ENCODE data around the gene COG1. TPM values are rescaled to one million over a fixed set of nuclear protein-coding genes. Genes with fewer than 3 reads are reported as not detected.
A peak's percentile ranks its signal among the peaks of the same experiment; 100 is the strongest.

Gene COG1
- total and polyA plus RNA-seq, 9 of the 15 experiments (the other 6 are each of a cell fraction or from before 2014, with no cell fraction given), result 9.5 to 26.8 (median 12.9) TPM

- TF ChIP-seq DEAF1 (CRISPR knock-in tag; IDR thresholded peaks at IDR 0.05), result peak; percentile 84
- peak; percentile 60 for TF ChIP-seq USF2 (CRISPR knock-in tag; IDR thresholded peaks at IDR 0.05)
- peak; percentile 51; the same call in 1 of the 2 replicates for TF ChIP-seq RAD51 (IDR thresholded peaks at IDR 0.05; ENCODE audit: borderline replicate concordance, low read depth)
- peak; percentile 18 for TF ChIP-seq ZFP36 (IDR thresholded peaks at IDR 0.05; ENCODE audit: low read depth, low read length, partially characterized antibody)
- peak; percentile 6 for TF ChIP-seq MEIS2 (IDR thresholded peaks at IDR 0.05; ENCODE audit: partially characterized antibody)
- TF ChIP-seq TFE3 (CRISPR knock-in tag; IDR thresholded peaks at IDR 0.05), result 0 out of 2 replicates have a peak, but pooled peaks have one; percentile 28
- TF ChIP-seq MEF2A (IDR thresholded peaks at IDR 0.05; ENCODE audit: control insufficient read depth, low read depth, low read length), result no peak
- no peak for TF ChIP-seq PRDM10 (IDR thresholded peaks at IDR 0.05; ENCODE audit: partially characterized antibody)
- peak; percentile 82 to 91 for TF ChIP-seq RAD21 (CRISPR knock-in tag; conservative IDR thresholded peaks at IDR 0.05 in 1 of 2, IDR thresholded peaks at IDR 0.05 in 1 of 2)
- peak; percentile 68 for TF ChIP-seq USF1 (CRISPR knock-in tag; IDR thresholded peaks at IDR 0.05)
- no peak for TF ChIP-seq POLR2H (tag; IDR thresholded peaks at IDR 0.05; ENCODE audit: low read depth)
- TF ChIP-seq MITF (IDR thresholded peaks at IDR 0.05), result peak; percentile 51; the same call in 1 of the 2 replicates
- TF ChIP-seq DNMT1 (IDR thresholded peaks at IDR 0.05), result no peak
Observed at GRCh38 chr17:73189417-73190099, 3.3 kb upstream of the COG1 start (continued).

Data from K562 (cell line).